Amniotic epithelial cell (primary cell): Measurements from ENCODE around the gene SLAMF7.
"Not testable (repeated sequence)": the region's sequence is repeated elsewhere in the genome, so short reads cannot be mapped to it uniquely, and the experiment has no call there.

Experiments used
- DNase-seq: peaks from one replicate; pipeline ENCODE4 v3.0.0-alpha.2; 2010; ENCODE audit warnings: low read depth

Gene SLAMF7, protein sequence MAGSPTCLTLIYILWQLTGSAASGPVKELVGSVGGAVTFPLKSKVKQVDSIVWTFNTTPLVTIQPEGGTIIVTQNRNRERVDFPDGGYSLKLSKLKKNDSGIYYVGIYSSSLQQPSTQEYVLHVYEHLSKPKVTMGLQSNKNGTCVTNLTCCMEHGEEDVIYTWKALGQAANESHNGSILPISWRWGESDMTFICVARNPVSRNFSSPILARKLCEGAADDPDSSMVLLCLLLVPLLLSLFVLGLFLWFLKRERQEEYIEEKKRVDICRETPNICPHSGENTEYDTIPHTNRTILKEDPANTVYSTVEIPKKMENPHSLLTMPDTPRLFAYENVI

GRCh38 chr1:160739098-160739511, at the start of gene SLAMF7:
Gene SLAMF7 (plus strand): TSS chr1:160739247. CDS start chr1:160739302, 55 bp downstream.
- DNase-seq, result no peak

DNA sequence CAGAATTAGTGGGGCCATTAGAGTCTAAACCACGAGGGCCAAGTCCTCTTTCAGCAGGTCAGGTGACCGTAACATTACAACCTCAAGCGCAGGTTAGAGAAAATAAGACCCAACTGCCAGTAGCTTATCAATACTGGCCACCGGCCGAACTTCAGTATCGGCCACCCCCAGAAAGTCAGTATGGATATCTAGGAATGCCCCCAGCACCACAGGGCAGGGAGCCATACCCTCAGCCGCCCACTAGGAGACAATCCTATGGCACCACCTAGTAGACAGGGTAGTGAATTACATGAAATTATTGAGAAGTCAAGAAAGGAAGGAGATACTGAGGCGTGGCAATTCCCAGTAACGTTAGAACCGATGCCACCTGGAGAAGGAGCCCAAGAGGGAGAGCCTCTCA, 46.7 kb upstream of the SLAMF7 start:
- DNase-seq, result not testable (repeated sequence)

DNA sequence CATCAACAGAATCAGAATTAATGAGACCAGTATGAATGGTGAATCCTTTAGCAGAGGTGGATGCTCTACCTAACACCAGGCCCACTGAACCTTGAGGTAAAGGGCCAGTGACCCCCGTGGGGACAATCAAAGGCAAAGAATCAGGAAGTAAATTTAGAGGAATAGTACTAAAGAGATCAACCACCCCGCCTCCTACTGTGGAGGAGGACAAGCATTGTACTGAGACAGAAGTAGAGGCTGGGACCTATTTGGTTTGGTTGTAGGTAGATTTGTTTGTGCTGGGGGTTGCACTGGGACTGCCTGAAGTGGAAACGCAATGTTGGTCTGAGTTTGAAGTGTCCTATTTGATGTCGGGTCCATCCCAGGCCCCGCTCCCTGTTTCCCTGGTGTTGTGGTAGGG, 36.9 kb upstream of the SLAMF7 start:
- no peak for DNase-seq

DNA sequence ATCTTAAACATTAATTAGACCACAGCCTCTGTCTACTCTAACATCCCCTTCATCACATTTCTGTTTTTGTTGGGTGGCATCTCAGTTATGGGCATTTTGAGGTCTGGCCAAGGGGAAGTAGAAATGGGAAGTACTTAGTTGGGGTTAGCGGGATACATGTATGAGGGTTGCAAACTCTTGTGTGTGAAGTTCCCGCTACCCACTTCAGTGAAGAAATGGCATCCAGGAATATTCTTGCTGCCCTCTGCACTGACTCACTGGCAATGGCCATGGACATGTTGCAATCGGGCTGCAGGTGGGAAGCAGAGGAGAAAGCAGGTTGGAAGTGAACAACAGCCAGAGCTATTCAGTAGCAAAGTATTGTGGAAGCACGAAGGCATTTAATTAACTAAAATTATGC, 34.8 kb upstream of the SLAMF7 start:
- DNase-seq, result peak; percentile 11

DNA sequence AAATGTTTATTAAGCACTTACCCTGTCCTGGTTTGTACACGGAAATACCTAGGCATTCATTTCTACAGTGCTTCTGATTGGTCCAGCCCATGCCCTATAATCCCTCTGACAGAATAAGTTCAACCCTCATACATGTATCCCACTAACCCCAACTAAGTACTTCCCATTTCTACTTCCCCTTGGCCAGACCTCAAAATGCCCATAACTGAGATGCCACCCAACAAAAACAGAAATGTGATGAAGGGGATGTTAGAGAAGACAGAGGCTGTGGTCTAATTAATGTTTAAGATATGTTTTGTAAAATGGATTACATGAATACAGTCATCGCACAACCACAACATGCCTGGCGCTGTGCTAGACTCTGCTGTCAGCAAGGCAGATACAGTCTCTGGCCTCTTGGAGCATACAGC, 33.8 kb upstream of the SLAMF7 start:
- not testable (repeated sequence) for DNase-seq

DNA sequence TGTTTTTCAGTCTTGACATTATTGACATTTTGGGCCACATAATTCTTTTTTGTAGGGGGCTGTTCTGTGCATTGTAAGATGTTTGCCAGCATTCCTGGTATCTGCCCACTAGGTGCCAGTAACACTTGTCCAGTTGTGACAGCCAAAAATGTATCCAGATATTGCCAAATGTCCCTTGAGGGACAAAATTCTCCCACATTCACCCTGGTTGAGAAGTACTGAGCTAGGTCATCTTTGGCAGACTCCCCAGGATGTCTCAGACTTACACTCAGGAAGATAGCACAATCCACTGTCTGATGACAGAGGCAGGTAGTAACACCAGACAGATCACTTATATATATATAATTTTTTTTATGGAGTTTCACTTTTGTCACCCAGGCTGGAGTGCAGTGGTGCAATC, 33.3 kb upstream of the SLAMF7 start:
- DNase-seq, result no peak

- no peak for DNase-seq
Measured at GRCh38 chr1:160706526-160707235, 32.4 kb upstream of the SLAMF7 start.

DNA sequence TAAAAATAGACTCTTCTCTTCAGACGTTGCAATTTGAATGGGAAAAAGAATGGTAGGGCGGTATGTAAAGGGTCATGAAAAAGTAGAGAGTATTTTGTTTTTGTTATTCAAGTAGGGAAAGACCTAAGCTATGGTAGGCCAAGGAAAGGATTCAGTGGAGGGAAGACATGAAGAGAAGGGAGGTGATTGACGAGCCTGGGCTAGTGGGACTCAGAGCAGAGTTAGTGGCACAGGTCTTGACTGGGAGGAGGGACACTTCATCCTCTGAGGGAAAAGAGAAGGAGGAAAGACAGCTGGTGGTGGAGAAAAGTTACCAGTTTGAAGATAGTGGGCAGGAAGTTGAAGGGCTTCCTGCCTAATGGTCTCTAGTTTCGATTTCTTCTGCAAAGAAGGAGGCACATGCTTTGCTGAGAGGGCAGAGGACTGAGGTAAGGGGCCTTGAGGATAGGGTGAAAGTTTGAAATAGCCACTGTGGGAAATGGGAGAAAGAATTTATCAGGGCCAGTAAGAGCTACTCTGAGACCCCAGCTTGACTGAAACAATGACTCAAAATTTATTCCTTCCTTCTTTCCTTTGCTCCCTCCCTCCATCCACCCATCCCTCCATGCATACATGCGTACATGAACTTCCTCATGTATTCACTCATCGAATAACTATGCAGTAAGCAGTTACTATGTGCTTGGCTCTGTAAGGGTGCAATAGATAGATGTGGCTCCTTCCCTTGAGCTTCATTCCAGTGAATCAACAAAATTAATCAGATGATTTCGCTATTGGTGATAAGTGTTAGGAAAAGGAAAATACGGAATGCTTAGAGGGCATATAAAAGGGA, 31.6 kb upstream of the SLAMF7 start:
- DNase-seq, result no peak

DNA sequence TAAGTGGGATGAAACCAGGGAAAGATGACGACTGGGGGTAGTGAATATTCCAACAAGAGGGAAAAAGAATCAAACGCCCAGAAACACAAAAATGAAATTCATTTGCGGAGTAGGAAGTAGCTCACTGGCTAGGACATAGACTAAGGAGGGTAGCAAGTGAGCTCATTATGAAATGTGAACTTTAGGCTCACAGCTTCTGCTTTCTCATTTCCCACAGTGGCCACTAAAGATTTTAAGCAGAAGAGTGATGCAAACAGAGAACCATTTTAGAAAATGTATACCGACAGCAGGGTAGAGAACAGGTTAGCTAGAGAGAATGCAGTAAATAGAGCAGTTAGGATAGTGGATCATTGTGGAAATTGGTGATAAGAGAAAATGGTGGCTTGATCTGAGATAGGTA, 30.9 kb upstream of the SLAMF7 start:
- DNase-seq, result no peak

- DNase-seq, result no peak
Measured at GRCh38 chr1:160708801-160709200, 30.2 kb upstream of the SLAMF7 start.

- DNase-seq, result no peak
Measured at GRCh38 chr1:160709715-160710114, 29.3 kb upstream of the SLAMF7 start.

DNA sequence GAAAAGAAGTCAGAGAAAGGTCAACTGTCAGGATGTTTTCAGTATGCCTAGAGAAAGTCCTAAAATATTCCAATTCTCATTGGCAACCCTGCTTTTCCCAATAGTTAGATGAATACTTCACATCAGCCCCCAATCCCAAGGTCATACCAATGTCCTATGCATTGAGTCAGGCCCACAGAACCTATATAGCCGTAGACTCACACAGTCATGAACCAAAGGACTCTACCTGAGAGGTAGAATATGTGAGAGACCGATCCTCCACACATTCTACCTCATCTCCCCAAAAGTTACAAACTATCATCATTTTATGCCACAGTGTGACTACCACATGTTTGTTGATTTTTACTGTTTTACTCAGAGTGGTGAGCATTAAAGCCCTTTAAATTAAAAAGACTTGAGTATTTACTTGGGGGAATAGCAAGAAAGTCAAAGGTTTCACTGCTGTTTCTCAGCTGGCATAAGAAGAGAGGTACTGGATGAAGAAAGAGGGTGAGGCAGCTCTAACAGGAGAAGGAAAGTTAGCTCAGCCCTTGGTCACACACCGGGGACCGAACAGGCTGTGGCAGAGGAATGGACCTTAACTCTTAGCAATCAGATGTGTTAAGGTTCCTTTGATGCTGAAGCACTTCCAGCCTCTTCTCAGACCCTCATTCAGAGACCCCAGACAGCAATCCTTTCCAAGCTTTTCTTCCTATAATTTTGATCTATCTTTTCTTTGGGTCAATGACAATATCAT, 28.4 kb upstream of the SLAMF7 start:
- DNase-seq, result no peak

- no peak for DNase-seq
Measured at GRCh38 chr1:160711276-160711601, 27.8 kb upstream of the SLAMF7 start.

DNA sequence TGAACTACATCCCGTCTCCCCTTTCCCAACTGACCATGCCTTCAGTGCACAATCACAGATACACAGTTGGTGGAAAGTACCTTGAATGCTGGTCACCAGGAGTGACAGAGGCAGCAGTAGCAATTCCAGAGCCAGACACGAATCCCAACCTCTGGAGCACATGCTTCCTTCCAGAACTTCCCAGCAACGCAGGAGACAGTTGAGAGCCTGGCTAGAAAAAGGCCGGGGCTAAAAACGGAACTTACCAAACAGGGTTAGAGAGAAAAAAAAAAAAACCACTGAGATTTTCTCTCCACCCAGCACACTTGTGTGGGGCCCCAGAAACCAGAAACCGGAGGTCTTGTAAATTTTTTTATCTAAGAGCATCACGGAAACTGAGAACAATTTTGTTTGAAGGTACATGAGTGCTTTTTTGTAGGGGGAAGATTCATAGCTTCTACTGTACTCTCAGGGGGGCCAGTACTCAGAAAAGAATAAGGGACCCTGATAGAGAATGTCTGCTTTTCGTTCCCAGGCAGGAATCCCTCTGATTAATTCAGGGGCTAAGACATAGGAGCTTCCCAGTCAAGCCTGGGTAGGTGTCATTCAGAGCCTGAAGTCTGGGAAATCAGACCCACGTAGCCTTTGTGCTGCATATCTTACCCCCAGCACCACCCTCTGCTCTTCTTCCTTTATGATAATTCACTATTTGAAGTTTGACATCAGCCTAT, 27.3 kb upstream of the SLAMF7 start, which contains the start of gene CD48:
CD48 (minus strand) TSS at position 221 of the 710 bp plus-strand sequence; CDS start at position 162, 59 bp downstream.
- no peak for DNase-seq

DNA sequence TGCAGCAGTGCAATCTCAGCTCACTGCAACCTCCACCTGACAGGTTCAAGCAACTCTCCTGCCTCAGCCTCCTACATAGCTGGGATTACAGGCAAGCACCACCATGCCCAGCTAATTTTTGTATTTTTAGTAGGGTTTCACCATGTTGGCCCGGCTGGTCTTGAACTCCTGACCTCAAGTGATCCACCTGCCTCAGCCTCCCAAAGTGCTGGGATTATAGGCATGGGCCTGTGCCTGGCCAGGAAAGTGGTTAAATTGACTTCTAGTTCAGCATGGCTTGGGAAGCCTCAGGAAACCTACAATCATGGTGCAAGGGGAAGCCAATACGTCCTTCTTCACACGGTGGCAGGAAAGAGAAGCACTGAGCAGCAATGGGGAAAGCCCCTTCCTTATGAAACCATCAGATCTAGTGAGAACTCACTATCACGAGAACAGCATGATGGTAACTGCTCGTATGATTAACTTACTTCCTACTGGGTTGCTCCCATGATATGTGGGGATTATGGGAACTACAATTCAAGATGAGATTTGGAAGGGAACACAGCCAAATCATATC, 26.4 kb upstream of the SLAMF7 start:
- not testable (repeated sequence) for DNase-seq

- no peak for DNase-seq
Measured at GRCh38 chr1:160713161-160713560, 25.9 kb upstream of the SLAMF7 start.

DNA sequence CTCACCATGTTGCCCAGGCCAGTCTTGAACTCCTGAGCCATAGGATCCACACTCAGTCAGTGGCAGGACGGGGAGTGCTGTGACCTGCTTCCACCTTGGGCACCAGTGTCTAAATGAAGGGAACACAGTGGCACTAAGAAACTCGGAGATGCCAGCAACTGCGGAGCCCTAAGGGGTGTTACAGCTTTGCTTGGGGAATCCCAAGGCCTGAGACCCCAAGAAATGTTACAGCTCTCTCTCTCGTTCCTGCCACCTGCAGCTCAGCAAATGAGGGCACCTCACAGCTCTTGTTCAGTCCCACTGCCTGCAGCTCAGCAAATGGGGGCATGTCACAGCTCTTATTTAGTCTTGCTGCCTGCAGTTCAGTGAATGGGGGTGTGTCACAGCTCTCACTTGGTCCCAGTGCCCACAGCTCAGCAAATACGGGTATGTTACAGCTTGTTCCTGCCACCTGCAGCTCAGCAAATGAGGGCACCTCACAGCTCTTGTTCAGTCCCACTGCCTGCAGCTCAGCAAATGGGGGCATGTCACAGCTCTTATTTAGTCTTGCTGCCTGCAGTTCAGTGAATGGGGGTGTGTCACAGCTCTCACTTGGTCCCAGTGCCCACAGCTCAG, 24.9 kb upstream of the SLAMF7 start:
- DNase-seq, result not testable (repeated sequence)

DNA sequence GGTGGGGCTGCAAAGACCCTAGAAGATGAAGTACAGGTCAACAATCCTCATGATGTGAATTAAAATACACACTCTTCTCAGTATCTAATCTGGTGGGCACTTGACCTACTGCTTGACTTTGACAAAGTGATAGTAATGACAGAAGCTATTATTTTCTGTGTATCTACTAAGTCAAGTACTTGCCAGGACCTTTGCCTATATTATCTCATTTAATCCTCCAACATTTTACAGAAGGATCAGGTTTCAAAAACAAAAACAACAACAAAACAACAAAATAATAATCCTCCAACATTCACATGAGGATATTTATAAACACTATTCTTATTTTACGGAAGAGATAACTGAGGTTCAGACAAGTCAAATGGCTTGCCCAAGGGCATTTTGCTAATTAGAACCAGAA, 23.0 kb upstream of the SLAMF7 start:
- no peak for DNase-seq

DNA sequence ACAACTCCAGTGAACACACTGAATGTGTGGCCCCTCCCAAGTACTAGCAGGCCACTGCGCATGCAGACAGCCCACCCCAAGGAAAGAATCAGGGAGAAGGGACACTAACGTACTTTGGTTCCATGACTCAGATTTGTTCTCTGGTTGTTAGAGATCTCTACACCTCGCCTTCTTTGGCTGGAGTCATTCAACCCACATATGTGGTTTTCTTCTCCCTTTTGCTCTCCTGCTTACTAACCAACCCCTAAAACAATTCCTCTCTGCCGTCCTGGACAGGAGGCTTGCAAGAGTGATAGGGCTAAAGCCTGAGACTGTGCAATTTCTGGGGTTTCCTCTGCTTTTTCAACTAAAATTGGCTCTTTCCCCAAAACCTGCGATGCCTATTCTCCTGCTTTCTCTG, 21.7 kb upstream of the SLAMF7 start:
- DNase-seq, result no peak

DNA sequence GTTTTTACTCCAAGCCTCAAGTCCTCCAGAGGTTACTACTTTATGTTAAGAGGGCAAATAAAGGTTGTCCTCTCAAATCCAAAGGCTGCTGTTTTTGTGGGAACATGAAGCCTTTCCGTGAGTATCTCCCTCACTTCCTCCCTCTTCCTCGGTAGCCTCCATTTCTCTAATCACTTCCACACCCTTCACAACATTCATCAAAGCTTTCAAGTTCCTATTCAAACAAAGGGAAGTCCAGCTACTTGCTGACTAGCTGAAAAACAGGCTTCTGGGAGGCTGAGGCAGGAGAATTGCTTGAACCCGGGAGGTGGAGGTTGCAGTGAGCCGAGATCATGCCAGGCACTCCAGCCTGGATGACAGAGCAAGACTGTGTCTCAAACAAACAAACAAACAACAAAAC, 20.8 kb upstream of the SLAMF7 start:
- DNase-seq, result no peak
